GM12878 (cell line): Measurements from ENCODE around the gene GPR107.

Source experiments
- EP300 ChIP-seq, 2 experiments: fragments of 150-350 bp in 1 of 2; IDR thresholded peaks; 2 replicates each; pipeline ENCODE4 v1.6.1; 2011 to 2012; ENCODE audit warnings: low read depth in 2 of 2, low read length in 2 of 2, borderline replicate concordance in 1 of 2, improper control_type of control experiment in 1 of 2, inconsistent platforms in 1 of 2; ENCODE audit not compliant: control insufficient read depth in 1 of 2
- FOXK2 ChIP-seq: fragments of 450-650 bp; IDR thresholded peaks from 2 replicates; pipeline ENCODE4 v1.6.1; 2017; ENCODE audit warnings: mild to moderate bottlenecking, moderate library complexity
- MYC ChIP-seq: IDR thresholded peaks from 2 replicates; pipeline ENCODE4 v1.6.1; 2011; ENCODE audit warnings: mild to moderate bottlenecking, low read length, moderate library complexity, inconsistent platforms; ENCODE audit not compliant: insufficient read depth, insufficient replicate concordance, insufficient read length, severe bottlenecking
- POLR2A ChIP-seq: IDR thresholded peaks from 2 replicates; pipeline ENCODE4 v1.6.1; 2011; ENCODE audit warnings: low read depth, mild to moderate bottlenecking, low read length
- TF ChIP-seq, protein P1 (sequence below), 3 experiments: IDR thresholded peaks in 2 of 3; conservative IDR thresholded peaks in 1 of 3; 2 replicates each; pipeline ENCODE4 v1.5.1; 2011; ENCODE audit warnings: low read depth in 3 of 3, low read length in 3 of 3, mild to moderate bottlenecking in 3 of 3, control low read depth in 2 of 3, moderate library complexity in 2 of 3, inconsistent platforms in 1 of 3, mixed read lengths in 1 of 3; ENCODE audit not compliant: control insufficient read depth in 2 of 3, insufficient read depth in 1 of 3; ENCODE audit errors: extremely low read depth in 1 of 3

- no peak for TF ChIP-seq EP300 (IDR thresholded peaks at IDR 0.05; ENCODE audit: borderline replicate concordance in 1 of 2, control insufficient read depth in 1 of 2, low read depth in 2 of 2, low read length in 2 of 2)
- no peak for TF ChIP-seq MYC
- TF ChIP-seq FOXK2, result no peak
- TF ChIP-seq POLR2A, result no peak
- TF ChIP-seq, protein P1, sequence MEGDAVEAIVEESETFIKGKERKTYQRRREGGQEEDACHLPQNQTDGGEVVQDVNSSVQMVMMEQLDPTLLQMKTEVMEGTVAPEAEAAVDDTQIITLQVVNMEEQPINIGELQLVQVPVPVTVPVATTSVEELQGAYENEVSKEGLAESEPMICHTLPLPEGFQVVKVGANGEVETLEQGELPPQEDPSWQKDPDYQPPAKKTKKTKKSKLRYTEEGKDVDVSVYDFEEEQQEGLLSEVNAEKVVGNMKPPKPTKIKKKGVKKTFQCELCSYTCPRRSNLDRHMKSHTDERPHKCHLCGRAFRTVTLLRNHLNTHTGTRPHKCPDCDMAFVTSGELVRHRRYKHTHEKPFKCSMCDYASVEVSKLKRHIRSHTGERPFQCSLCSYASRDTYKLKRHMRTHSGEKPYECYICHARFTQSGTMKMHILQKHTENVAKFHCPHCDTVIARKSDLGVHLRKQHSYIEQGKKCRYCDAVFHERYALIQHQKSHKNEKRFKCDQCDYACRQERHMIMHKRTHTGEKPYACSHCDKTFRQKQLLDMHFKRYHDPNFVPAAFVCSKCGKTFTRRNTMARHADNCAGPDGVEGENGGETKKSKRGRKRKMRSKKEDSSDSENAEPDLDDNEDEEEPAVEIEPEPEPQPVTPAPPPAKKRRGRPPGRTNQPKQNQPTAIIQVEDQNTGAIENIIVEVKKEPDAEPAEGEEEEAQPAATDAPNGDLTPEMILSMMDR (IDR thresholded peaks at IDR 0.05 in 2 of 3, conservative IDR thresholded peaks at IDR 0.05 in 1 of 3; ENCODE audit: control insufficient read depth in 2 of 3, extremely low read depth in 1 of 3, insufficient read depth in 1 of 3, low read depth in 3 of 3, low read length in 3 of 3), result no peak
These were observed 105.4 kb downstream of the GPR107 start for GRCh38 chr9:130159057-130159456.
